GM06990 (cell line): Measurements from ENCODE around the gene BCOR.

ENCODE experiments used
- DNase-seq: peaks from one replicate; pipeline ENCODE4 v3.0.0-alpha.2; 2011; ENCODE audit not compliant: insufficient read length; ENCODE audit errors: extremely low read depth
- H3K27me3 ChIP-seq: replicated peaks from 2 replicates; pipeline ENCODE4 v1.6.0; 2011; ENCODE audit warnings: low read length; ENCODE audit not compliant: control insufficient read depth, insufficient read depth
- H3K36me3 ChIP-seq: 2 replicates; pipeline ENCODE4 v1.5.1; 2011; ENCODE audit warnings: low read length; ENCODE audit not compliant: control insufficient read depth, insufficient read depth
- H3K4me3 ChIP-seq: replicated peaks from 2 replicates; pipeline ENCODE4 v1.5.1; 2011; ENCODE audit warnings: low read depth, mild to moderate bottlenecking, control low read depth, low read length
- TF ChIP-seq, protein P1 (sequence below): IDR thresholded peaks from 2 replicates; pipeline ENCODE4 v1.5.1; 2011; ENCODE audit warnings: low read length, control low read depth, mild to moderate bottlenecking, inconsistent platforms; ENCODE audit not compliant: insufficient read depth, poor library complexity, severe bottlenecking

The BCOR gene

DNA sequence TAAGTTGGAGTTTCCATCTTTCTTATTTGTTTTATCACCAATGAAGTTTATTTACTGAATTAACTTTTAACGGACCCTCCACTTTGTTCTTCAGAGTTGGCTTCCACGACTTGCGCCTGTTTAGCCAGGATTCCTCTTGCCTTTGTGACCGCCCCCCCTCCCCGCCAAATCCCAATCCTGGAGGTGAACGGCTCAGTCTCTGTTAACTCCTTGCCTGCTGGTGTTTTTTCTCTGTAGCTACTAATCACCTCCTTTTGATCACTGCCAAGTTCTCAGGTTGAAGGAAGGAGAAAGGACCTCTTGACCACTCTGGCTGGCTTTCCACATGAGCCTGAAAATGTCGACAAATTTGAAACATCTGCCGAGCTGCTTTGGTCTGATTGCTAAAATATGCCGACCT, 46.8 kb upstream of the BCOR start:
- TF ChIP-seq, protein P1, sequence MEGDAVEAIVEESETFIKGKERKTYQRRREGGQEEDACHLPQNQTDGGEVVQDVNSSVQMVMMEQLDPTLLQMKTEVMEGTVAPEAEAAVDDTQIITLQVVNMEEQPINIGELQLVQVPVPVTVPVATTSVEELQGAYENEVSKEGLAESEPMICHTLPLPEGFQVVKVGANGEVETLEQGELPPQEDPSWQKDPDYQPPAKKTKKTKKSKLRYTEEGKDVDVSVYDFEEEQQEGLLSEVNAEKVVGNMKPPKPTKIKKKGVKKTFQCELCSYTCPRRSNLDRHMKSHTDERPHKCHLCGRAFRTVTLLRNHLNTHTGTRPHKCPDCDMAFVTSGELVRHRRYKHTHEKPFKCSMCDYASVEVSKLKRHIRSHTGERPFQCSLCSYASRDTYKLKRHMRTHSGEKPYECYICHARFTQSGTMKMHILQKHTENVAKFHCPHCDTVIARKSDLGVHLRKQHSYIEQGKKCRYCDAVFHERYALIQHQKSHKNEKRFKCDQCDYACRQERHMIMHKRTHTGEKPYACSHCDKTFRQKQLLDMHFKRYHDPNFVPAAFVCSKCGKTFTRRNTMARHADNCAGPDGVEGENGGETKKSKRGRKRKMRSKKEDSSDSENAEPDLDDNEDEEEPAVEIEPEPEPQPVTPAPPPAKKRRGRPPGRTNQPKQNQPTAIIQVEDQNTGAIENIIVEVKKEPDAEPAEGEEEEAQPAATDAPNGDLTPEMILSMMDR: no peak
- Histone ChIP-seq H3K27me3 (no peaks in the 10 kb centered on the region), H3K36me3 (no peaks in the 10 kb centered on the region), H3K4me3 (no peak overlapping the region)
- no peak for DNase-seq

DNA sequence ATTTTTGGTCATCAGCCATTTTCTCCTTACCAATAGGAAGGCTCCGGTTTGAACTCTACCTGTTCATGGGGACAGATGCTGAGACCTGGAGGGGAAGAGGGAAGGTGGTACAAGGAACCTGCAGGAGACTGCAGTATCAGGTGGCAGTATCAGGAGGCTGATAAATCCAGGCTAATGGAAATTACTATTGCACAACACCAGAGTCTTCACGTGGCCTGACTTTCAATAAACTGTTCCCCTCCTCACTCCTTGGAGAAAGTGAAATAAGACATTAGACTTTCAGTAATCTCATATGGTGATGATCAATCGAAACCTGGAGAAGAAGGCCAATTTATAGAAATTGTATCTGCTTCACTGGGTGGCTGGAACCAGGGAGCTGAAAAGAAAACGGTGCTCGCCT, 46.2 kb upstream of the BCOR start:
- H3K36me3 ChIP-seq: no peaks in the 10 kb centered on the region
- TF ChIP-seq, protein P1: no peak
- H3K27me3 ChIP-seq: no peaks in the 10 kb centered on the region
- no peak for DNase-seq
- no peak overlapping the region for H3K4me3 ChIP-seq

- DNase-seq: no peak
- Histone ChIP-seq H3K4me3 (no peak overlapping the region), H3K27me3 (no peaks in the 10 kb centered on the region), H3K36me3 (no peaks in the 10 kb centered on the region)
- TF ChIP-seq, protein P1: no peak
Observed at GRCh38 chrX:40143001-40143400, 45.2 kb upstream of the BCOR start.

GRCh38 chrX:40142417-40142816, 44.7 kb upstream of the BCOR start:
- no peak overlapping the region for H3K4me3 ChIP-seq
- no peaks in the 10 kb centered on the region for H3K27me3 ChIP-seq
- no peak for DNase-seq
- TF ChIP-seq, protein P1: no peak
- H3K36me3 ChIP-seq: no peaks in the 10 kb centered on the region

- DNase-seq: no peak
- H3K27me3 ChIP-seq: no peaks in the 10 kb centered on the region
- TF ChIP-seq, protein P1: no peak
- H3K36me3 ChIP-seq: no peaks in the 10 kb centered on the region
- H3K4me3 ChIP-seq: no peak overlapping the region
Observed at GRCh38 chrX:40140706-40141499, 43.1 kb upstream of the BCOR start.
